SW480 (cell line): ENCODE data around the gene TLE2.
"Not testable (repeated sequence)": the region's sequence is repeated elsewhere in the genome, so short reads cannot be mapped to it uniquely, and the experiment has no call there.

Experiments
- DNase-seq: peaks from one replicate; pipeline ENCODE4 v3.0.0-alpha.2; 2016; ENCODE audit warnings: low spot score

TLE2 gene

DNA sequence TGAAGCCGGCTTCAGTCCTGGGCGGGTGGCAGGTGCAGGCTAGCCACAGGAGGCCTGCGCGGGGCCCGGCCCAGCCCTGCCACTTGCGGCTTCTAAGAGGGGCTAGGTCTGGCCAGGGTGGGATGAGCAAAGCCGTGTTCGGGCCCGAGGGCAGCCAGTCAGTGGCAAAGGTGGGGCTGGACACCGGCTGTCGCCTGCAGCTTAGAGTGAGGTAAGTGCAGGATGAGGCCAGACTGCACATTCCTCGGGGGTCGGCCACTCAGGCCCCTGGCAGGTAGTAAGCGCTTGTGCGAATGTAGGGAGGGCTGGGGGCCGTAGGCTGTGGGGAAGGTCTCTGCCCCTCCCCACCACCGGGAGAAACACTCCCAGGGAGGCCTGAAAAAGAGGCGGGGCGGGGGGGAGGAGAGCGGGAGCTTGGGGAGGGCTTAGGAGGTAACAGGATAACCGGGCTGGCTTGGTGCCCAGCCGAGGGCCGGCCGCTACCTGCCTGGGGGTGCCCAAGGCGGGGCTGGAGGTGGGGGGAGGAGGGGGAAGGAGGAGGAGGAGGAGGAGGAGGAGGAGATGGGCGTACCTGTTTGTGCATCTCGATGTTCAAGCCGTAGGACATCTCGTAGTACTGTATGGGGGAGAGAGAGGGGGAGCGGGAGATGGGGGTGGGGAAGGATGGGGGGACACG lies 26.8 kb upstream of the TLE2 start:
- peak; percentile 28 for DNase-seq

- DNase-seq = peak; percentile 59
Measured at GRCh38 chr19:3054972-3055740, 26.1 kb upstream of the TLE2 start.

- no peak for DNase-seq
Measured at GRCh38 chr19:3054265-3054971, 25.3 kb upstream of the TLE2 start.

GRCh38 chr19:3053780-3054179 lies 24.7 kb upstream of the TLE2 start:
- DNase-seq = no peak

GRCh38 chr19:3053218-3053621 lies 24.1 kb upstream of the TLE2 start:
- no peak for DNase-seq

GRCh38 chr19:3050016-3050415 lies 20.9 kb upstream of the TLE2 start:
- not testable (repeated sequence) for DNase-seq

- no peak for DNase-seq
Measured at GRCh38 chr19:3049089-3049488, 20.0 kb upstream of the TLE2 start.

DNA sequence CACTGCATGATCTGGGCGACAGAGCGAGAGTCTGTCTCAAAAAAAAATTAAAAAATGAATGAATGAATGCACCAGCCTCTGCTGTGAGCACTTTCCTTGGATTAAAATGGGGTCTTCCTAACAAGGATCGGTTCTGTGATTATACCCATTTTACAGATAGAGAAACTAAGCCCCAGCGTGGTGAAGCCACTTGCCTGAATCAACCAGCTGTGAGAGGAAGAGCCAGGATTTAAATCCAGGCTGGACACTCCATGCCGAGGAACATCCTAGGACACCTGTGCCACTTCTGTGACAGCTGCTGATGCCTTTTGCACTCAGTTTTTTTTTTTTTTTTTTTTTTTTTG lies 19.1 kb upstream of the TLE2 start:
- no peak for DNase-seq

DNA sequence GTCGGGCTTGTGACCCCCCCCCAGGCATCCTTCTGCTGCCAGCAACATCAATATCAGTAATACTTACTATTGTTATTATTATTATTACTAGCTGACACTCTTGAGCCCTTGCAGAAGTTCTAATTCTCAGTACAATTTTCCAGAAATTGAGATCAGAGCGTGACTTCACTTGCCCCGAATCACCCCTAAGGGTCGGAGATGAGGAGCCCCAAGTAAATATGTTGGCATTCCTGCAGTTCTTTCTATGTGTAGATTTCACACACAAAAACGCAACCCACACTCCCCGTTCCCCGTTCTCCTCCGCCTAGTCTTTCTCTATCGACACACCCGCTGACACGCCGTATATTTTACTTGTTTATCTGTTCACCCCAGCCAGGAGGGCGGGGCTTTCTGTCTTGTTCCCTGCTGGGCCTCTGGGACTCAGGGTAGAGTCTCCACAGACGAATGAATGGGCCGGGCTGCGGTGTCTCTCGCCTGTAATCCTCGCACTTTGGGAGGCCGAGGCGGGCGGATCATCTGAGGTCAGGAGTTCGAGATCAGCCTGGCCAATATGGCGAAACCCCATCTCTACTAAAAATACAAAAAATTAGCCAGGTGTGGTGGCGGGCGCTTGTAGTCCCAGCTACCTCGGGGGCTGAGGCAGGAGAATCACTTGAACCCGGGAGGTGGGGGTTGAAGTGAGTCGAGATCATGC lies 18.6 kb upstream of the TLE2 start:
- DNase-seq = peak; percentile 56

- no peak for DNase-seq
Measured at GRCh38 chr19:3046698-3047495, 17.8 kb upstream of the TLE2 start.

DNA sequence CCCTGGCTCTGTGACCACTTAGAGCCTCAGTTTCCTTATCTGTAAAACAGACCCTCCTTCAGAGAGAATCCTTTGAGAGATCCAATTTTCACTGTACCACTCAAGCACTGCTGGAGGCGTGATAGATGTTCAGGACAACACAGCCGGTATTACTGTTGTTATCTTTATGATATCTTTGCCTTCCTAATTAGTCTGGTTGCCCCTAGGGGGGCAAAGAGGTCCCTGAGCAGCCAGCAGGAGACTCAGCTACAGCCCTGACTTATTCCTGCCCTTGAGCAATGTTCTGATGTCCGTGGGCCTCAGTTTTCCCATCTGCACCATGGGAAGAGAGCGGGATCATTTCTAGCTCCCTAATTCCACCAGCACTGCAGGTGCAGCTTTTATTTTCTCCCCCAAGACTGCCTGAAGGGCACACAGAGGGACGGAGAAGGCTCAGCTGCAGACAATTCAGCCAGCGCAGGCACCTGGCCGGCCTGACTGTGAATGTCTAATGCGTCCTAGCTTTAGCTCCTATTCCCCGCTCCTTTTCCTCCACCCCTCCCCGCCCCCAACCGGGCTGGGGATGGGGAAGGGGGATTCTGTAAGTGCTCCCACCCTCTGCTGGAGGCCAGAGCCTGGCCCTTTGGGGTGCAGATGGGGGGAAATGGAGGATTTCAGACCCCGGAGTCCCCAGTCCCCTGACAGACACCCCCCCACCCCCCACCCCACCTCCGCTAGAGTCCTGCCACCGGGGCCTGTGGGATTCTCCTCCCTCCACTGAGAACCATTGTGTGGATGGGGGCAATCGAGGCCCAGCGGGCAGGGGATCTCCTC lies 17.0 kb upstream of the TLE2 start:
- DNase-seq = no peak

GRCh38 chr19:3045191-3045590 lies 16.1 kb upstream of the TLE2 start:
- DNase-seq = no peak

DNA sequence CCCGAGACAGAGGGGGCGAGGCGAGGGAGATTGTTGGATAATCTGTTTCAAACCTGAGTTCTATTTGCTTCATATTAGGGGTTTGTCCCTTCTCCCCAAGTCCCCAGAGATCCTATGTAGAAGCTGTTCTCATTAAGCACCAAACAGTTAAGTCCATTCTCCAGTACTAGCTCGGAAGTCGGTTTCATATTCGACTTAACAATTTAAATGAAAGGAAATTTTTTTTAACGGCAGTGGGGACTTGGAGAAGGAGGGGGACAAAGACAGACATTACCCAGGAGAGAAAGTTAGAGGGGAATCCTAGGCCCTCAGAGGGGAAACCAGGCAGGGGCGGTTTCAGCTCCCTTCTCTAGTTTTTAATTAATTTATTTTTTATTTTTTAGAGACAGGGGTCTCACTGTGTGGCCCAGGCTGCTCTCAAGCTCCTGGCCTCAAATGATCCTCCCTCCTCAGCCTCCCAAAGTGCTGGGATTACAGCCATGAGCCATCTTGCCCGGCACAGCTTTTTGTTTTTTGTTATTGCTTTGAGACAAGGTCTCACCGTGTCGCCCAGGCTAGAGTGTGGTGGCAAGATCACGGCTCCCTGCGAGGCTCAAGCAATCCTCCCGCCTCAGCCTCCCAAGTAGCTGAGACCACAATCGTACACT lies 13.7 kb upstream of the TLE2 start:
- no peak for DNase-seq

GRCh38 chr19:3041761-3042620 lies 12.9 kb upstream of the TLE2 start:
- no peak for DNase-seq

- DNase-seq = no peak
Measured at GRCh38 chr19:3041327-3041726, 12.2 kb upstream of the TLE2 start.

GRCh38 chr19:3039641-3040077 lies 10.6 kb upstream of the TLE2 start:
- peak; percentile 27 for DNase-seq

GRCh38 chr19:3039125-3039524 lies 10.0 kb upstream of the TLE2 start:
- DNase-seq = no peak

- no peak for DNase-seq
Measured at GRCh38 chr19:3038214-3038613, 9.1 kb upstream of the TLE2 start.

GRCh38 chr19:3036977-3037544 lies 8.0 kb upstream of the TLE2 start:
- not testable (repeated sequence) for DNase-seq
